ENCODE data around the gene ABCC6. TPM values are rescaled to one million over a fixed set of nuclear protein-coding genes. Genes with fewer than 3 reads are reported as not detected.
"Not testable (repeated sequence)": the region's sequence is repeated elsewhere in the genome, so short reads cannot be mapped to it uniquely, and the experiment has no call there.

Gene ABCC6
- total RNA-seq, 1 experiment from 2014 or later = 1.1 TPM

DNA sequence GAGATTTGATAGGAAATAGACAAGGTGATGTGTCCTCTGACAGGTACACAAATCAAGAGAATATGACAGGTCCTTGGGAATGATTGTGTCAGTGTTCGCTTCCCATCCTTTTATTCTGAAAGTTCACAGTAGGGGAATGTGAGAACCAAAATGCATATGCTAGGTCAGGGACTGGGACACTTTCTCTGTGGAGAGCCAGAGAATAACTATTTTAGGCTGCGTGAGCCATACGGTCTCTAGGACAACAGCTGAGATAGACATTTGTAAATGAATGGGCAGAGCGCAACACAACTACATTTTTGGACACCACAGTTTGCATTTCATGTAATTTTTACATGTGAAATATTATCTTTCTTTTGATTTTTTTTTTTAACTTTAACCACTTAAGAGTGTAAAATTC, 36.7 kb upstream of the ABCC6 start:
- not testable (repeated sequence) for H3K27ac Mint-ChIP-seq; H3K79me2 ChIP-seq (ENCODE audit: insufficient read depth, low read length); H2BK120ac ChIP-seq (ENCODE audit: low read depth, low read length, poor library complexity, severe bottlenecking); H3K23ac ChIP-seq (ENCODE audit: insufficient read length, low read depth, low read length); H2BK20ac ChIP-seq (ENCODE audit: low read depth, low read length, poor library complexity, severe bottlenecking); H3K4me1 ChIP-seq (ENCODE audit: insufficient read depth, low read length); H3K9me3 ChIP-seq (ENCODE audit: control insufficient read depth, low read depth, low read length); H3K4me3 Mint-ChIP-seq; H4K8ac ChIP-seq (replicated peaks; ENCODE audit: insufficient read length, low read depth, low read length); H3K9me3 Mint-ChIP-seq; H4K91ac ChIP-seq (ENCODE audit: insufficient read length, low read depth, low read length); H3K27me3 ChIP-seq (ENCODE audit: insufficient read depth, low read length); H4K5ac ChIP-seq (ENCODE audit: insufficient read length, low read depth, low read length); H3K4ac ChIP-seq (ENCODE audit: low read depth, low read length); H3K27me3 Mint-ChIP-seq (ENCODE audit: low read depth); H2BK5ac ChIP-seq (ENCODE audit: insufficient read length, low read length); H3K18ac ChIP-seq (ENCODE audit: insufficient read length, low read depth, low read length); H2AFZ ChIP-seq (ENCODE audit: low read length); H3K27ac ChIP-seq (ENCODE audit: insufficient read length, low read depth, low read length); H2BK15ac ChIP-seq (ENCODE audit: low read depth, low read length); H3K23me2 ChIP-seq (ENCODE audit: insufficient read length, low read depth, low read length, poor library complexity, severe bottlenecking); H2AK5ac ChIP-seq (ENCODE audit: insufficient read length, low read length); H3K56ac ChIP-seq (ENCODE audit: insufficient read length, low read depth, low read length); DNase-seq; H4K20me1 ChIP-seq (ENCODE audit: control insufficient read depth, insufficient read depth, insufficient read length); H2BK12ac ChIP-seq (ENCODE audit: insufficient read length, low read depth, low read length); H3K4me2 ChIP-seq (ENCODE audit: insufficient read depth, insufficient read length, low read length); H3K79me1 ChIP-seq (ENCODE audit: insufficient read depth, low read depth, low read length, poor library complexity, severe bottlenecking); H3K9ac ChIP-seq (ENCODE audit: extremely low read depth, insufficient read length, low read length); H3K14ac ChIP-seq (ENCODE audit: insufficient read depth, low read length); H3T11ph ChIP-seq (ENCODE audit: low read length); H3K4me1 Mint-ChIP-seq
- WGBS (ENCODE audit: extremely low coverage, insufficient read length, low lambda C conversion rate) = no CpG with 5 or more reads among the region's 4 CpGs
- H3K36me3 Mint-ChIP-seq (ENCODE audit: insufficient read depth in 1 of 3, low read depth in 3 of 3) = peaks cover 2 to 11% (median 5%) of the 10 kb centered on the region in 3 experiments; a peak in 5 of 7 replicates

DNA sequence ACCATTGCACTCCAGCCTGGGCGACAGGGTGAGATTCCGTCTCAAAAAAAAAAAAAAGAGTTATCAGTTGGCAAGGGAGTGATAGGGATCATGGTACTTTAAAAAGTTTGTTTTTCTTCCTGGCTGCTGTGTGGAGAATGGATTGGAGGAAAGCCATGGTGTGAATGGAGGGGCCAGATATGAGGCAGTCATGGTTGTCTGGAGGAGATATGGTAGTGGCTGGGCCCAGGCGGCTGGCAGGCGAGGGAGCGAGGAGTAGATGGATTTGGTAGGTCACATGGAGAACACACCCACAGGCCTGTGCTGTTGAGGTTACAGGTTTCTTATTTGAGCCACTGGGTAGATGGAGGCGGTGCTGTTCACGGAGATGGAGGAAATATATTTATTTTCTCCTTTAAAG, 35.5 kb upstream of the ABCC6 start:
- not testable (repeated sequence) for H3K79me2 ChIP-seq (ENCODE audit: insufficient read depth, low read length); H3K4me2 ChIP-seq (ENCODE audit: insufficient read depth, insufficient read length, low read length); H4K5ac ChIP-seq (ENCODE audit: insufficient read length, low read depth, low read length); H3K27me3 Mint-ChIP-seq (ENCODE audit: low read depth); H2BK20ac ChIP-seq (ENCODE audit: low read depth, low read length, poor library complexity, severe bottlenecking); H3K23ac ChIP-seq (ENCODE audit: insufficient read length, low read depth, low read length); H3K79me1 ChIP-seq (ENCODE audit: insufficient read depth, low read depth, low read length, poor library complexity, severe bottlenecking); H4K20me1 ChIP-seq (ENCODE audit: control insufficient read depth, insufficient read depth, insufficient read length); H2BK15ac ChIP-seq (ENCODE audit: low read depth, low read length); H3K23me2 ChIP-seq (ENCODE audit: insufficient read length, low read depth, low read length, poor library complexity, severe bottlenecking); H3K4me1 ChIP-seq (ENCODE audit: insufficient read depth, low read length); H3K27ac Mint-ChIP-seq; H3K18ac ChIP-seq (ENCODE audit: insufficient read length, low read depth, low read length); H2BK12ac ChIP-seq (ENCODE audit: insufficient read length, low read depth, low read length); H3K56ac ChIP-seq (ENCODE audit: insufficient read length, low read depth, low read length); H3K27me3 ChIP-seq (ENCODE audit: insufficient read depth, low read length); H3K4me3 Mint-ChIP-seq; H4K8ac ChIP-seq (replicated peaks; ENCODE audit: insufficient read length, low read depth, low read length); DNase-seq; H3K9me3 Mint-ChIP-seq; H2AK5ac ChIP-seq (ENCODE audit: insufficient read length, low read length); H3K4me1 Mint-ChIP-seq; H2BK5ac ChIP-seq (ENCODE audit: insufficient read length, low read length); H2AFZ ChIP-seq (ENCODE audit: low read length); H3K27ac ChIP-seq (ENCODE audit: insufficient read length, low read depth, low read length); H4K91ac ChIP-seq (ENCODE audit: insufficient read length, low read depth, low read length); H3K9ac ChIP-seq (ENCODE audit: extremely low read depth, insufficient read length, low read length); H3K14ac ChIP-seq (ENCODE audit: insufficient read depth, low read length); H2BK120ac ChIP-seq (ENCODE audit: low read depth, low read length, poor library complexity, severe bottlenecking); H3K9me3 ChIP-seq (ENCODE audit: control insufficient read depth, low read depth, low read length); H3T11ph ChIP-seq (ENCODE audit: low read length); H3K4ac ChIP-seq (ENCODE audit: low read depth, low read length)
- WGBS (ENCODE audit: extremely low coverage, insufficient read length, low lambda C conversion rate) = no CpG with 5 or more reads among the region's 7 CpGs
- H3K36me3 Mint-ChIP-seq (ENCODE audit: insufficient read depth in 1 of 3, low read depth in 3 of 3) = peaks cover 6 to 16% (median 9%) of the 10 kb centered on the region in 3 experiments; a peak in 6 of 7 replicates
